ENCODE data around the gene PFDN2.

GRCh38 chr1:161088587-161089110, 29.2 kb downstream of the PFDN2 start:
- TF ChIP-seq POLR2AphosphoS5 (IDR thresholded peaks at IDR 0.05; ENCODE audit: low read depth, low read length) (no peak), TAF1 (IDR thresholded peaks at IDR 0.05; ENCODE audit: borderline replicate concordance, low read depth, low read length) (no peak)
